SH-SY5Y (cell line): Measurements from ENCODE around the gene KCNJ14.

Experiments
- GATA2 ChIP-seq: IDR thresholded peaks from 2 replicates; pipeline ENCODE4 v1.6.1; 2011; ENCODE audit warnings: mild to moderate bottlenecking, low read depth, low read length
- GATA3 ChIP-seq: IDR thresholded peaks from 2 replicates; pipeline ENCODE4 v1.6.1; 2011; ENCODE audit warnings: low read depth, mild to moderate bottlenecking, low read length, moderate library complexity

DNA sequence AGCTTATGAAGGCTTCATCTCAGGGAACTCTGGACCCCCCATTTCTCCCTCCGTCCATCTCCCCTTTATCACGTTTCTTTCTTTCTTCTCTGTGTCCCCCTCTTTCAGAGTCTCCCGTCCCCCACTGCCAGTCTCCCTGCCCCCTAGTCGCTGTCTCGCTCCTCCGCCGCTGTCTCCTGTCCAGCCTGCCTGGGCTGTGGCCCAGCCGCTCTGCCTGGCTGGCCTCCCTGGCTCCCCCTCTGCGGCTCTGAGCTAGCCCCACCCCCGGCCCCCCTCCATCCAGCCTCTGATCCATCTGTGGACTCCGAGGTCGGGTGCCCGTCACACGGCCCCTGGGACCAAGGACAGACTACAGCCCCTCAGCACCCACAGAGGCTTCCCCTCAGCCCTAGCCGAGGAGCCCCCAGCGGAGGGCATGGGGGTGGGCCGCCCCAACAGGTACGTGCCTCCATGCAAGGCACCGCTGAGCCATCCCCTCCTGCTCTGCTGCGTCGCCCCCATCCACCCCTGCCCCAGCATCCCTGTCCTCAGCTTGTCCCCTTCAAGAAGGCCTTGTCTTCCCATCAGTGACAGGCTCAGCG, 1.1 kb upstream of the KCNJ14 start:
- TF ChIP-seq GATA2 (no peak), GATA3 (no peak)
